ENCODE measurements around the gene PLPPR4.

DNA sequence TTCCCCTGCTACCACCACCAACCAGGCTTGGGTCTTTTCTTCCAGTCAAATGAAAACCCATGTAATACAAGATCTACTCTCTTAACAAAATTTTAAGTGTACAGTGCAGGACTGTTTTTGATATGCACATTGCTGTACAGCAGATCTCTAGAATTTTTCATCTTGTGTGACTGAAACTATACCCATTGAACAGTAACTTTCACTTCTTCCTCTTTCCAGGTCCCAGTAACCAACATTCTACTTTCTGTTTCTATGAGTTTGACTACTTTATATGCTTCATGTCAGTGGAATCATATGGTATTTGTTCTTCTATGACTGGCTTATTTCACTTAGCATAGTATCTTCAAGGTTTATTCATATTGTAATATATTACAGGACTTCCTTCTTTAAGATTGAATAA is 45.3 kb upstream of the PLPPR4 start:
- TF ChIP-seq POLR2A (IDR thresholded peaks at IDR 0.05) (no peak), EP300 (IDR thresholded peaks at IDR 0.05) (no peak)
